ENCODE data around the gene ARHGAP6. TPM values are rescaled to one million over a fixed set of nuclear protein-coding genes. Genes with fewer than 3 reads are reported as not detected.

Gene ARHGAP6
- total and polyA plus RNA-seq, 2 of the 4 experiments (the other 2 are of a cell fraction) = 1.4 to 1.8 TPM

DNA sequence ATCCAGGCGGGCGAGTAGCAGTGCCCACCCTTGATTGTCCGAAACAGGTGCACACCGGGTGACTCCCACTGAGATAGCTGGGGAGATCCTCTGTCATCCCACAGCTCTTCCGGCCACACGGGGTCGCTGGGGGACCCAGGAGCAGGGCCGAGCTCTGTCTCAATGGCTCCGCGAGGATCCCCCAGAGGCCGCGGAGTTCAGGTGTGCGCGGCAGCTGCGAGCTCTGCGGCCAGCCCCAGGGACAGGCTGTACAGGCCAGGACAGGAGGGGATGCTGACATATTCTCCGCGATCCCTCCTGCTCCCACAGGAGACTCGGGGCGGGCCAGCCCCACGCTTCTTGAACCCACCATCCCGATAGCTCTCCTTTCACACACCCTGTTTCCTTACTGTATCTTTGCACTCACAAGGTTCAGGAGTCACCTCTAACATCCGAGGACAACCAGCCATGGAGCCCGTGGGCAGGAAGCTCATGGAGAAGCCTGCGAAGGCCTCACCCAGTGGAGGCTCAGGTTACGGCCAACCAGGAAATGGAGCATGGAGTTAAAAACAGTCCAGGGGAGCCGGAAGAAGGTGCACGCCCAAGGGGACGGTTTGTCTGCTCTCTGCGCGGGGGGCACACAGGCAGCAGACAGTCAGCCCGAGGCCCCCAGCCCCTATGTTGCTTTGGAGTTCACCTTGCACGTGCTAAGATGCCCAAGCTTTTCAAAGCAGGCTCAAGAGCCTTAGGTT is 450.4 kb downstream of the ARHGAP6 start:
- no peak overlapping the region for H2AK5ac ChIP-seq (ENCODE audit: low read depth, low read length)
- no peaks in the 10 kb centered on the region for H3K4me1 ChIP-seq (ENCODE audit: control insufficient read depth, insufficient read depth, low read length)
- H3K14ac ChIP-seq (replicated peaks; ENCODE audit: low read depth, low read length) = no peak overlapping the region
- ChIA-PET CTCF (interaction anchor here (0.6 to 0.7 kb wide), 2 partner anchors 11 to 1775 kb away, joined by 3 read pairs; no protein-coding TSS in a partner anchor), POLR2A (ENCODE audit: unreplicated experiment) (no interaction called here)
- H3K27ac ChIP-seq (ENCODE audit: insufficient read depth, low read length) = no peak overlapping the region
- H3K23ac ChIP-seq (ENCODE audit: low read depth, low read length) = no peak overlapping the region
- H2AFZ ChIP-seq (replicated peaks; ENCODE audit: low read length, poor library complexity) = no peak overlapping the region
- in situ Hi-C loops (cut with MboI; ENCODE audit: low sequenced_read_pairs) (no loop called here), intact Hi-C loops (cut with micrococcal nuclease) (no loop called here), dilution Hi-C loops (cut with HindIII; ENCODE audit: low sequenced_read_pairs, unreplicated experiment) (no loop called here)
- no peak overlapping the region for H2BK15ac ChIP-seq (ENCODE audit: low read depth, low read length)
- H4K20me1 ChIP-seq (ENCODE audit: insufficient read depth, low read length) = no peaks in the 10 kb centered on the region
- no peak overlapping the region for H2BK5ac ChIP-seq (ENCODE audit: low read depth, low read length, poor library complexity, severe bottlenecking)
- H3K36me3 ChIP-seq (ENCODE audit: control insufficient read depth, insufficient read depth, low read length) = no peaks in the 10 kb centered on the region
- 79% methylated on average over 16 of the region's 33 CpGs; no CpG with 5 or more reads in 1 of the 2 experiments for WGBS, 2 experiments (ENCODE audit: extremely low coverage in 2 of 2, insufficient read length in 1 of 2)
- H3K4me3 ChIP-seq (ENCODE audit: insufficient read depth, low read depth, low read length) = no peak overlapping the region
- no peak overlapping the region for H2AK9ac ChIP-seq (replicated peaks; ENCODE audit: low read depth, low read length, poor library complexity)
- no peak overlapping the region for H4K91ac ChIP-seq (ENCODE audit: insufficient read depth, low read depth, low read length)
- H4K5ac ChIP-seq (ENCODE audit: low read depth, low read length) = no peak overlapping the region
- no peak overlapping the region for H3K4me2 ChIP-seq (ENCODE audit: low read depth, low read length)
- no peak overlapping the region for H2BK20ac ChIP-seq (ENCODE audit: low read depth, low read length)
- H3K56ac ChIP-seq (ENCODE audit: extremely low read depth, insufficient read depth, low read length) = no peak overlapping the region
- no peak overlapping the region for H2BK120ac ChIP-seq (ENCODE audit: low read depth, low read length)
- no peaks in the 10 kb centered on the region for H3K27me3 ChIP-seq (ENCODE audit: control insufficient read depth, insufficient read depth, low read length)
- BruUV-seq (replicated peaks) = no TSS peak
- H3K18ac ChIP-seq (ENCODE audit: low read depth, low read length) = no peak overlapping the region
- no peaks in the 10 kb centered on the region for H3K9me3 ChIP-seq (ENCODE audit: control insufficient read depth, insufficient read depth, low read length)
- H3K79me1 ChIP-seq (ENCODE audit: low read depth in 1 of 2, low read length in 2 of 2) = no peaks in the 10 kb centered on the region
- TF ChIP-seq RCOR1 (IDR thresholded peaks at IDR 0.05; ENCODE audit: insufficient replicate concordance, low read length) = no peak
- no peak for TF ChIP-seq BHLHE40 (IDR thresholded peaks at IDR 0.05; ENCODE audit: low read depth, low read length)
- TF ChIP-seq FOS (IDR thresholded peaks at IDR 0.05; ENCODE audit: low read depth, low read length) = no peak
- TF ChIP-seq, protein P1, sequence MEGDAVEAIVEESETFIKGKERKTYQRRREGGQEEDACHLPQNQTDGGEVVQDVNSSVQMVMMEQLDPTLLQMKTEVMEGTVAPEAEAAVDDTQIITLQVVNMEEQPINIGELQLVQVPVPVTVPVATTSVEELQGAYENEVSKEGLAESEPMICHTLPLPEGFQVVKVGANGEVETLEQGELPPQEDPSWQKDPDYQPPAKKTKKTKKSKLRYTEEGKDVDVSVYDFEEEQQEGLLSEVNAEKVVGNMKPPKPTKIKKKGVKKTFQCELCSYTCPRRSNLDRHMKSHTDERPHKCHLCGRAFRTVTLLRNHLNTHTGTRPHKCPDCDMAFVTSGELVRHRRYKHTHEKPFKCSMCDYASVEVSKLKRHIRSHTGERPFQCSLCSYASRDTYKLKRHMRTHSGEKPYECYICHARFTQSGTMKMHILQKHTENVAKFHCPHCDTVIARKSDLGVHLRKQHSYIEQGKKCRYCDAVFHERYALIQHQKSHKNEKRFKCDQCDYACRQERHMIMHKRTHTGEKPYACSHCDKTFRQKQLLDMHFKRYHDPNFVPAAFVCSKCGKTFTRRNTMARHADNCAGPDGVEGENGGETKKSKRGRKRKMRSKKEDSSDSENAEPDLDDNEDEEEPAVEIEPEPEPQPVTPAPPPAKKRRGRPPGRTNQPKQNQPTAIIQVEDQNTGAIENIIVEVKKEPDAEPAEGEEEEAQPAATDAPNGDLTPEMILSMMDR (conservative IDR thresholded peaks at IDR 0.05; ENCODE audit: low read depth, low read length) = no peak
- TF ChIP-seq RFX5 (IDR thresholded peaks at IDR 0.05; ENCODE audit: low read depth, low read length) = no peak
- TF ChIP-seq, protein P2, sequence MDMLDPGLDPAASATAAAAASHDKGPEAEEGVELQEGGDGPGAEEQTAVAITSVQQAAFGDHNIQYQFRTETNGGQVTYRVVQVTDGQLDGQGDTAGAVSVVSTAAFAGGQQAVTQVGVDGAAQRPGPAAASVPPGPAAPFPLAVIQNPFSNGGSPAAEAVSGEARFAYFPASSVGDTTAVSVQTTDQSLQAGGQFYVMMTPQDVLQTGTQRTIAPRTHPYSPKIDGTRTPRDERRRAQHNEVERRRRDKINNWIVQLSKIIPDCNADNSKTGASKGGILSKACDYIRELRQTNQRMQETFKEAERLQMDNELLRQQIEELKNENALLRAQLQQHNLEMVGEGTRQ (IDR thresholded peaks at IDR 0.05; ENCODE audit: low read depth, low read length) = no peak
- no peak for TF ChIP-seq MAZ (IDR thresholded peaks at IDR 0.05; ENCODE audit: borderline replicate concordance, low read depth, low read length)
- no peak for TF ChIP-seq CEBPB (IDR thresholded peaks at IDR 0.05; ENCODE audit: low read depth, low read length)
- TF ChIP-seq POLR2A (IDR thresholded peaks at IDR 0.05; ENCODE audit: low read depth, low read length) = no peak
- no peak for TF ChIP-seq MXI1 (IDR thresholded peaks at IDR 0.05; ENCODE audit: borderline replicate concordance, low read depth, low read length)
- no peak for TF ChIP-seq SMC3 (IDR thresholded peaks at IDR 0.05; ENCODE audit: low read depth, low read length)
- no peak for TF ChIP-seq NFE2L2 (IDR thresholded peaks at IDR 0.05; ENCODE audit: low read depth, low read length)
- no peak for TF ChIP-seq RAD21 (IDR thresholded peaks at IDR 0.05; ENCODE audit: low read length)
- TF ChIP-seq MAFK (IDR thresholded peaks at IDR 0.05; ENCODE audit: low read depth, low read length) = no peak
- TF ChIP-seq CHD1 (IDR thresholded peaks at IDR 0.05; ENCODE audit: low read depth, low read length) = no peak
- TF ChIP-seq, protein P3, sequence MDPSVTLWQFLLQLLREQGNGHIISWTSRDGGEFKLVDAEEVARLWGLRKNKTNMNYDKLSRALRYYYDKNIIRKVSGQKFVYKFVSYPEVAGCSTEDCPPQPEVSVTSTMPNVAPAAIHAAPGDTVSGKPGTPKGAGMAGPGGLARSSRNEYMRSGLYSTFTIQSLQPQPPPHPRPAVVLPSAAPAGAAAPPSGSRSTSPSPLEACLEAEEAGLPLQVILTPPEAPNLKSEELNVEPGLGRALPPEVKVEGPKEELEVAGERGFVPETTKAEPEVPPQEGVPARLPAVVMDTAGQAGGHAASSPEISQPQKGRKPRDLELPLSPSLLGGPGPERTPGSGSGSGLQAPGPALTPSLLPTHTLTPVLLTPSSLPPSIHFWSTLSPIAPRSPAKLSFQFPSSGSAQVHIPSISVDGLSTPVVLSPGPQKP (IDR thresholded peaks at IDR 0.05; ENCODE audit: borderline replicate concordance, low read depth, low read length) = no peak
- H3K4ac ChIP-seq (ENCODE audit: low read depth, low read length) = no peak overlapping the region
- no peak overlapping the region for H4K8ac ChIP-seq (ENCODE audit: low read depth in 2 of 2, low read length in 2 of 2)
- ATAC-seq (ENCODE audit: low read depth) (no peak), DNase-seq (no peak)
- H3K9ac ChIP-seq (ENCODE audit: low read depth, low read length) = no peak overlapping the region
- H3K9me1 ChIP-seq (ENCODE audit: insufficient read depth, low read length) = no peaks in the 10 kb centered on the region
